BJ (cell line): ENCODE results near the gene PARD3B. TPM values are rescaled to one million over a fixed set of nuclear protein-coding genes. Genes with fewer than 3 reads are reported as not detected.
A peak's percentile ranks its signal among the peaks of the same experiment; 100 is the strongest.

Experiments used
- CTCF ChIA-PET: fragments of 350-600 bp; formaldehyde crosslinking; extraction: SDS; loops from one replicate; lab custom pipeline; 2021; ENCODE audit warnings: antibody characterized with exemption, inconsistent platforms; lab: Yijun Ruan, JAX
- POLR2A ChIA-PET: fragments of 300-600 bp; sonication (Branson Sonifier 250); formaldehyde crosslinking; extraction: SDS; loops from one replicate; lab custom pipeline; 2021; ENCODE audit warnings: antibody characterized with exemption; lab: Charles Lee
- DNase-seq: peaks from one replicate; pipeline ENCODE4 v3.0.0-alpha.2; 2011; ENCODE audit warnings: low read depth
- H3K27me3 ChIP-seq: 2 replicates; pipeline ENCODE4 v1.6.0; 2011; ENCODE audit warnings: low read length; ENCODE audit not compliant: control insufficient read depth, insufficient read depth
- H3K36me3 ChIP-seq: 2 replicates; pipeline ENCODE4 v1.5.1; 2011; ENCODE audit warnings: low read length; ENCODE audit not compliant: control insufficient read depth, insufficient read depth
- H3K4me3 ChIP-seq: 2 replicates; pipeline ENCODE4 v1.5.1; 2011; ENCODE audit warnings: low read depth, mild to moderate bottlenecking, control low read depth, low read length
- polyA plus RNA-seq: library from polyadenylated mRNA; depleted of rRNA; stranded (reverse); fragments of >200 nt; gene quantifications from 2 replicates; pipeline ENCODE4 v1.2.3, GENCODE V29; 2011
- TF ChIP-seq, protein P1 (sequence below): IDR thresholded peaks from 2 replicates; pipeline ENCODE4 v1.5.1; 2011; ENCODE audit warnings: low read depth, mild to moderate bottlenecking, control low read depth, inconsistent platforms, low read length, moderate library complexity; ENCODE audit not compliant: insufficient read depth

Gene PARD3B
- polyA plus RNA-seq, 1 experiment: 7.1 TPM

DNA sequence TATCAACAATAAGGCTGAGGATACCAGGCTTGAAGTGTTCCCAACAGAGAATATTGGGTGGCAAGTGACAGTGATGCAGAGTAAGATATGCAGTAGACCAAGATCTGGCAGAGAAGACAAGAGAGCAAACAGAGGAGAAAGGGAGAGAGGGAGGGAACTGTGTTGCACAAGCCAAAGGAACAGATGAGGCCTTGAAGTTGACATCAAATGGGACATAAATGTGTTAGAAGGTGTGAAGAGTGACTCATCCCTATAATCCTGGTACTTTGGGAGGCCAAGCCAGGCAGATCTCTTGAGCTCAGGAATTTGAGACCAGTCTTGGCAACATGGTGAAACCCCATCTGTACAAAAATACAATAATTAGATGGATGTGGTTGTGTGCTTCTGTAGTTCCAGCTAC lies 342.9 kb downstream of the PARD3B start:
- ChIA-PET POLR2A (no interaction called here), CTCF (interaction anchor here (1.2 kb wide), 1 partner anchor 787 kb away, joined by 3 read pairs; no protein-coding TSS in a partner anchor)
- DNase-seq: peak; percentile 27
- H3K4me3 ChIP-seq: no peak overlapping the region
- H3K36me3 ChIP-seq: no peaks in the 10 kb centered on the region
- TF ChIP-seq, protein P1, sequence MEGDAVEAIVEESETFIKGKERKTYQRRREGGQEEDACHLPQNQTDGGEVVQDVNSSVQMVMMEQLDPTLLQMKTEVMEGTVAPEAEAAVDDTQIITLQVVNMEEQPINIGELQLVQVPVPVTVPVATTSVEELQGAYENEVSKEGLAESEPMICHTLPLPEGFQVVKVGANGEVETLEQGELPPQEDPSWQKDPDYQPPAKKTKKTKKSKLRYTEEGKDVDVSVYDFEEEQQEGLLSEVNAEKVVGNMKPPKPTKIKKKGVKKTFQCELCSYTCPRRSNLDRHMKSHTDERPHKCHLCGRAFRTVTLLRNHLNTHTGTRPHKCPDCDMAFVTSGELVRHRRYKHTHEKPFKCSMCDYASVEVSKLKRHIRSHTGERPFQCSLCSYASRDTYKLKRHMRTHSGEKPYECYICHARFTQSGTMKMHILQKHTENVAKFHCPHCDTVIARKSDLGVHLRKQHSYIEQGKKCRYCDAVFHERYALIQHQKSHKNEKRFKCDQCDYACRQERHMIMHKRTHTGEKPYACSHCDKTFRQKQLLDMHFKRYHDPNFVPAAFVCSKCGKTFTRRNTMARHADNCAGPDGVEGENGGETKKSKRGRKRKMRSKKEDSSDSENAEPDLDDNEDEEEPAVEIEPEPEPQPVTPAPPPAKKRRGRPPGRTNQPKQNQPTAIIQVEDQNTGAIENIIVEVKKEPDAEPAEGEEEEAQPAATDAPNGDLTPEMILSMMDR: no peak
- H3K27me3 ChIP-seq: no peaks in the 10 kb centered on the region

GRCh38 chr2:204890680-204891079 lies 345.4 kb downstream of the PARD3B start:
- Histone ChIP-seq H3K27me3 (no peaks in the 10 kb centered on the region), H3K4me3 (no peak overlapping the region), H3K36me3 (no peaks in the 10 kb centered on the region)
- ChIA-PET POLR2A (no interaction called here), CTCF (no interaction called here)
- no peak for DNase-seq
- TF ChIP-seq, protein P1: no peak

GRCh38 chr2:204891739-204892138 lies 346.5 kb downstream of the PARD3B start:
- Histone ChIP-seq H3K27me3 (no peaks in the 10 kb centered on the region), H3K4me3 (no peak overlapping the region), H3K36me3 (no peaks in the 10 kb centered on the region)
- TF ChIP-seq, protein P1: no peak
- no peak for DNase-seq
- ChIA-PET POLR2A (no interaction called here), CTCF (no interaction called here)

GRCh38 chr2:204892506-204893255 lies 347.4 kb downstream of the PARD3B start:
- H3K36me3 ChIP-seq: no peaks in the 10 kb centered on the region
- peak; percentile 72 for DNase-seq
- H3K27me3 ChIP-seq: no peaks in the 10 kb centered on the region
- POLR2A ChIA-PET: no interaction called here
- CTCF ChIA-PET: no interaction called here
- no peak overlapping the region for H3K4me3 ChIP-seq
- TF ChIP-seq, protein P1: no peak

DNA sequence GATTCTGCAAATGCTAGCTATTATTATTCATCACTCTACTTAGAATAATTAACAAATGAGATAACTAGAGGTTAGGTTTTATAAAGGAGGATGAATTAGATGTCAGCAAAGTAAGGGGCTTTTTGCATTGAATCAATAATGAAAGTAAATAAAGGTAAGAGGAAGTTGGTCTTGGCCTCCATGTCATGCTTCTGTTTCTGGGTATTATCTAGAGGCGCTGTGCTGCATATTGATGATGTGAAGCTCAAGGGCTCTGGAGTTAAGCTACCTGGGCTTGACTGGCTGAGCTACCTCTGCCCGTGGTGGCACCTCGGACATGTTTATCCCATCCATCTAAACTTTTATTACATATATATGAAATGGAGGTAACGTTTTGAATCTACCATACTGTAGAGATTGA lies 350.9 kb downstream of the PARD3B start:
- Histone ChIP-seq H3K27me3 (no peaks in the 10 kb centered on the region), H3K4me3 (no peak overlapping the region), H3K36me3 (no peaks in the 10 kb centered on the region)
- POLR2A ChIA-PET: no interaction called here
- no peak for DNase-seq
- CTCF ChIA-PET: interaction anchor here (1.3 kb wide), 1 partner anchor 17 kb away, joined by 3 read pairs; no protein-coding TSS in a partner anchor
- TF ChIP-seq, protein P1: no peak
